CD4-positive, alpha-beta T cell treated with Interleukin-21 for 1 hour (primary cell): Measurements from ENCODE around the gene PROX2.
A peak's percentile ranks its signal among the peaks of the same experiment; 100 is the strongest.

ENCODE experiments used
- DNase-seq: peaks from one replicate; pipeline ENCODE4 v3.0.0-alpha.2; 2020

Gene PROX2

GRCh38 chr14:74841230-74842207 is 34.4 kb downstream of the PROX2 start:
- DNase-seq: peak; percentile 52

DNA sequence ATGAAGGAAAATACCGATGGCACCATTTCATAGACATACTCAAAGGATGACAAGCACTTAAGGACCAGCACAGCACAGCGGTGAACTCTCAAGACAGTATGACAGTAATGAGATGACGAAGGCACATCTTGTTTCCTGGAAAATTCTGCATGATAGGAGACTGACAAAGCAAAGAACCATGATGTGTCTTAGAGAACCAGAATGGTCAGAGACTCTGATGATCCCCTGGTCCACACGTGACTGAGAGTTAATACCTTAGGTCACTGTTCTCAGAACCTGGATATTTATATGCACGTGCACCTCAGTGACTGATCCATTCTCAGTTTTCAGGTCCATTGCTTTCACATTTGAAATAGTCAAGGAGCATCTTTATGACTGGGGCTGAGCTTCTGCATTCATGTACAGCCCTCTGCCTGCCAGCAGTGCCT is 35.3 kb downstream of the PROX2 start:
- DNase-seq: no peak

DNA sequence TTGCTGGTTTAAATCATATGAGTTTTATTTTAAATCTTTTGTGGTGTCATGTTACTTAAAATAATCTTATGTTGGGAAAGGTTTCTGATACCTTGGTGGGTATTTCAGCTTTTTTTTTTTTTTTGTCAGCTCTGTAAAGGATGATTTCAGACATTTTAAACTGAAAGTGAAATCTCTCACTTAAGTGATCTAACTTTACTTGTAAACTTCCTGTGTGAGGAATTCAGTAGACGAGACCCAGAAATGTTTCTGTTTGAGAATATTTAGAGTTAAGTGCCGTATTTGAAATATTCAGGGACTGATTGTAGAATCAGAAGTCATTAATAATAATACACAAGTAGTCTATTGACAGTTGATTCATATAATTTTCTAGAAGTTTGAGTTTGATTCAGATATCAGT is 37.8 kb downstream of the PROX2 start:
- DNase-seq: peak; percentile 55

DNA sequence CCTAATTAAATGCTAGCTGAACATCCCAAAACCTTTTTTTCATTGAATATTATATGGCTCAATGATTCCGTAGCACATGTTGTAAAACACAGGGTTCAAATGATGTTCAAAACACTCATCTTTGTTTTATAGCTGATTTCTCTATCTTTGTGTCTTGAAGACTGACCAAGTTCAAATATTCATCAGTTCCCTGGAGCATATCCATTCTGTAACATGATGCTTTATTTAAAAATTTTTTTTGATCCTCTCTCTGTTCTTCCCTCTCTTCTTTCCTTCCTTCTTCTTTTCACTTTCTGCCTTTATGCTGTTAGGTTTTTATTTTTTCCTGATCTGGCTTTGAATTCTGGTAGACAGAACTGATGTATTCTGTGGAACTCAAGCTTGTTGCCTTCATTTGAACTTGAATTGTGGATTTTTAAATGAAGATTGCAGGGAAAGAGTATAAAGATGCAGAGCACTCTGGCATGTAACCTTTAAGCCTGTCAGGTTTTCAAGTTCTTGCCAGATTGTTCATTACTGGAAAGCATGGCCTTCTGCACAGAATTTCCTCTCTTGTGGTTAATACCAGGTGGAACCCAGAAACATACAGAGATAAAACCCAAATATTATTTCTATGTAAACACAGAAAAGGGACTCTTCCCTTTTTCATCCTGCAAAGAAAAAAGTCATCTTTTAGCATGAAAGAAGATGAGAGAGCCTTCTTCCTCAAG is 39.5 kb downstream of the PROX2 start:
- peak; percentile 34 for DNase-seq

DNA sequence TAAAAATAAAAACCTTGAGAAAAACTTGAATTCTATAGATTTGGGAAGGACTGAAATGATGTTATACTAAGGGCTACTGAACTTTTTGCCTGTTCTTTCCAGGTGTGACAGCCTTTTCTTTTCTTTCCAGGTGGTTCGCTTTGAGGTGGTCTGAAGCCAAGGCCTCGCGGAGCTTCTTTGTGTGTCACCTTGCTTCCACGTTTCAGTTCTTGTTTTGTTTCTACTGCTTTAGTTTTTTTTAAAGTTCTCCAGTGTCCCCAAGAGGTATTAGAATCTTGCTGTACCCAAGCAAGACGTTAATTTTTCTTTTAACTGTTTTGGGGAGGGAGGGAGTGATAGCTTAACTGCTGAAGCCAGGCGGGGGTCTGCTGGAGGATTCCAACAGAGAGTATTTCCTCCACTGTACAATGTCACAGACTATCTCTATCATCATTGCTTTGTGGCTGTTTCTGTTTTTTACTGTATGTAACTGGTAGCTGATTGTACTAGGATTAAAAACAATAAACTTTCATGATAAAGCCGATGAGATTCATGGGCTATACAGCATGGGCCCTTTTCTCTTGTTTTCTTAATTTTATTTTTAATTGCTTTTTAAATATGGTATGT is 40.2 kb downstream of the PROX2 start:
- no peak for DNase-seq

DNA sequence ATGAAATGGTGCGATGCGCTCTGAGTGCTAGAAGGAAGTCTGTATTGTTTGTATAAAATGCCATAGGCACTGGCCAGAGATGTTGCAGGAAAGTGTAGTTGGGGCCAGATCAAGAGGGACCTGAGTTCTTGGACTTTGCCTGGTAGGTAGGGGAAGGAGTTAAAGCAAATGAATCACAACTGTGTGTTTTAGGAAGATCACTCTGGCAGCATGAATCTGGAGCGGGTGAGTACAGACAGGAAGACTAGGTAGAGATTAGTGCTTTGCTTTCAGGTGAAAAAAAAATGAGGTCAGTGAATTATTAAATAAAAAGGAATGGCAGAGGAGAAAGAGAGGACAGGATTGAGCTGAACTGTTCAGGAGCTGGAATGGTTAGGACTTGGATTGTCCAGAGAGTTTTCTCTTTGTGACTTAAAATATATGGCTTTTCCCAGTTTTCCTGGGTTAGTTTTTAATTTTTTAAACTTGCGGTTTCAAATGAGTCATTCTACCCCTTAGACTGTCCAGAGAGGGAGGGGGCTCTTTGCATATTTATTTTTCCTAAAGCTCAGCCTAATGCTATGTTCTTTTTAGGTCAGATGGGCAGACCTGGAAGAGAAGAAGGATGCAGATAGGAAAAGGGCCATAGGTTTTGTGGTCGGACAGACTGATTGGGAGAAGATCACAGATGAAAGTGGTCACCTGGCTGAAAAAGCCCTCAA is 41.1 kb downstream of the PROX2 start:
- DNase-seq: no peak

GRCh38 chr14:74832849-74833248 is 43.1 kb downstream of the PROX2 start:
- DNase-seq: no peak

DNA sequence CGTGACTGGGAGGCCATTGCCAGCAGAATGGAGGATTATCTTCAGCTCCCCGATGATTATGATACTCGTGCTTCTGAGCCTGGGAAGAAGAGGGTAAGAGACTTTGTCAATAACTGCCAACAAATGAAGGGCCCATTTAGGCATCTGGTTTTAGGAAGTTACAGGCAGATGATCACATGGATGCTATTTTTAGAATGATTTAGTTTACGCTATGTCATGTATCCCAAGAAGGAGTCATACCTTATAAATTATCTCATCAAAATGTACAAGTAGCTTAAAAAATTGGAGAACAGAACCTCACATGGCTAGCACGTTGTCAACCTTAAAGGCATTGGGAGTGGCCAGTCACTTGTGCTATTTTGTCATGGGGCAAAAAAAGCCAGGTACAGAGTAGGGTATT is 46.7 kb downstream of the PROX2 start:
- DNase-seq: no peak

DNA sequence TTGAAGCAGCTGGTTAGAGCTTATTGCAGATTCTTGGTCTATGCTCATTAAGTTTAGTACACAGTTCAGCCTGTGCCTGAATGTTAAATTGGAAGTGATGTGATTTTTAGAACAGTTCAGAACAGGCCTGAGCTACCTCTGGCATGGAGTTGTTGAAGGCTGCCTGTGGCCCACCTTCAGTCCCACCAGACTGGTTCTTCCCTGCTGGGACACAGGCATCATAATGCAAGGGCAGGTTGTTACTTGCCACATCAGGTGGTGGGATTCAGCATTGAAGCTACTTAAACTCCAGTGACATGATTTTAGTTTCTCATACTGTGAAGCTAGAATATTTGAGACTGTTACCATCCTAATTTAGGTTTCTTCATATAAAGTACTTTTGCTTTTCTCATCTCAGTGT is 49.4 kb downstream of the PROX2 start:
- no peak for DNase-seq
